Nasal cavity respiratory epithelium epithelial cell of viscerocranial mucosa (primary cell): ENCODE measurements around the gene DISC1. TPM values are rescaled to one million over a fixed set of nuclear protein-coding genes. Genes with fewer than 3 reads are reported as not detected.

ENCODE experiments used
- total RNA-seq: library from RNA; depleted of rRNA; stranded (reverse); fragments of >200 nt; gene quantifications from 2 replicates; pipeline ENCODE4 v1.2.3, GENCODE V29; 2014

Gene DISC1
- 0.34 and 0.85 TPM in 2 replicates for total RNA-seq

GRCh38 chr1:231626535-231626950 is at the start of gene DISC1:
DISC1 (plus strand) TSS chr1:231626790; CDS start chr1:231626868, 78 bp downstream.

Other genes with a start within 250 kb of the DISC1 start
- 24.6 and 56.2 TPM in 2 replicates for gene EGLN1, start 204.5 kb upstream of the DISC1 start, total RNA-seq
- 31.8 and 32.5 TPM in 2 replicates for gene TSNAX, start 98.1 kb upstream of the DISC1 start, total RNA-seq